NT2/D1 (cell line): Measurements from ENCODE around the gene MAOA.

Experiments
- DNase-seq: peaks from one replicate; pipeline ENCODE4 v3.0.0-alpha.2; 2011; ENCODE audit warnings: low read depth, low spot score
- H3K27me3 ChIP-seq: 2 replicates; pipeline ENCODE4 v1.6.0; 2011; ENCODE audit warnings: mild to moderate bottlenecking; ENCODE audit not compliant: insufficient read length, insufficient read depth
- H3K36me3 ChIP-seq: 2 replicates; pipeline ENCODE4 v1.6.1; 2011; ENCODE audit warnings: mild to moderate bottlenecking, low read length, mixed read lengths; ENCODE audit not compliant: insufficient read depth, insufficient read length
- H3K4me1 ChIP-seq: 2 replicates; pipeline ENCODE4 v1.5.1; 2011; ENCODE audit not compliant: insufficient read depth, insufficient read length
- H3K4me3 ChIP-seq: 2 replicates; pipeline ENCODE4 v1.5.1; 2011; ENCODE audit warnings: low read depth; ENCODE audit not compliant: insufficient read length
- H3K9ac ChIP-seq: 2 replicates; pipeline ENCODE4 v1.6.0; 2011; ENCODE audit warnings: low read depth; ENCODE audit not compliant: insufficient read length
- H3K9me3 ChIP-seq: 2 replicates; pipeline ENCODE4 v1.5.1; 2011; ENCODE audit warnings: mild to moderate bottlenecking, low read length; ENCODE audit not compliant: insufficient read depth
- SUZ12 ChIP-seq: IDR thresholded peaks from 2 replicates; pipeline ENCODE4 v1.6.1; 2011; ENCODE audit not compliant: insufficient read length, insufficient read depth; ENCODE audit errors: extremely low read depth
- YY1 ChIP-seq: IDR thresholded peaks from 2 replicates; pipeline ENCODE4 v1.6.1; 2011; ENCODE audit not compliant: insufficient read length, insufficient read depth
- ZNF274 ChIP-seq: IDR thresholded peaks from 2 replicates; pipeline ENCODE4 v1.6.1; 2011; ENCODE audit warnings: mild to moderate bottlenecking, low read depth, low read length

The MAOA gene

DNA sequence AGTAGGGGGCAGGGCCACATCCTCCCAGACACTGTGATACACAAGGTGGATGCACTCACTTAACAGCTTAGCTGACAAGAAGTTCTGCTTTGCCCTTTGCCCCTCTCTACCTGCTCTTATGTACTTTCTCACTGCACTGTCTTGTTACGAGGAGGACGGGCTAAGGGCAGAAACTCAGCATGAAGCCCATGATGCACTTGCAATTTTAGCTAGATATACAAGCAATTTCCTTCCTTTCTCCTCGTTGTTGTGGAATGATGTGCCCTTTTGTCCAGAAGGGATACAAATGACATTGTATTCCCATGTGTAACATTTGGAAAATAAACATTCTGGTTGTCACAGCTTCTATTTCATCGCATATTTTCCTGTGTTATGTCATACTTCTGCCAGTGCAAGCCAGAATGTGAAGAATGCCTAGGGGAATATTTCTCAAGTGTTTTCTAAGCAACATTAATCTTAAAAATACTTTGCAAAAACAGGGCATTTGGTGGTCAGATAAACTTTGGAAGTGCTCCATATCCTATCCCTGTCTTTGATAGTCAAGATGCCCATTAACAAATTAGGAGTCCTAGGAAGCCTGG, 47.2 kb downstream of the MAOA start:
- no peak overlapping the region for H3K9ac ChIP-seq
- no peaks in the 10 kb centered on the region for H3K36me3 ChIP-seq
- TF ChIP-seq YY1 (no peak), SUZ12 (no peak), ZNF274 (no peak)
- DNase-seq = no peak
- H3K4me1 ChIP-seq = no peaks in the 10 kb centered on the region
- H3K4me3 ChIP-seq = no peak overlapping the region
- no peaks in the 10 kb centered on the region for H3K9me3 ChIP-seq
- H3K27me3 ChIP-seq = no peaks in the 10 kb centered on the region

DNA sequence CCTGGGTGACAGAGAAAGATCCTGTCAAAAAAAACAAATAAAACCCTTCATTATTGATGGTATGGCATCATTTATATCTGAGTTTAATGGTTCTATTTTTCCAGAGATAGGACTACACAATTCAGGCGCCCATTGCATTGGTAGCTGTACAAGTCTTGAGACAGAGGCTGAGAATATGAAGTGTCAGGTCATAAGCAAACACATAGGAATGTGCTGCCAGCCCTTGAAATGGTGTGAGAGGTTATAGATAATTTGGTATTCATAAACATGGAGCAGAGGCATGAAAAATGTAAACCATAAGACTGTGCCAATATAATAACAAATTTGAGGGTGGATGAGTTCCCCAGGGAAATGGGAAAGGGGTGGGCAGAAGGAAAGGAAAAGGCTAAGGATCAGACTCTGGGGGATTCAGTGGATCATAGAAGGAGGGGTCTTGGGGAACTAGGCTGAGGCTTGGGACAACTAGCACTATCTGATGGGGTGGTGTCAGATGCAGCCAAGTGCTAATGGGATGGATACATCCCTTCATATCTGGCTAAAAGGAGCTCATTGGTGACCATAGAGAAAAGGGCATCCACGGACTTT, 50.8 kb downstream of the MAOA start:
- DNase-seq = no peak
- no peaks in the 10 kb centered on the region for H3K27me3 ChIP-seq
- H3K9ac ChIP-seq = no peak overlapping the region
- no peaks in the 10 kb centered on the region for H3K4me1 ChIP-seq
- no peak overlapping the region for H3K4me3 ChIP-seq
- TF ChIP-seq SUZ12 (no peak), ZNF274 (no peak), YY1 (no peak)
- no peaks in the 10 kb centered on the region for H3K9me3 ChIP-seq
- no peaks in the 10 kb centered on the region for H3K36me3 ChIP-seq

DNA sequence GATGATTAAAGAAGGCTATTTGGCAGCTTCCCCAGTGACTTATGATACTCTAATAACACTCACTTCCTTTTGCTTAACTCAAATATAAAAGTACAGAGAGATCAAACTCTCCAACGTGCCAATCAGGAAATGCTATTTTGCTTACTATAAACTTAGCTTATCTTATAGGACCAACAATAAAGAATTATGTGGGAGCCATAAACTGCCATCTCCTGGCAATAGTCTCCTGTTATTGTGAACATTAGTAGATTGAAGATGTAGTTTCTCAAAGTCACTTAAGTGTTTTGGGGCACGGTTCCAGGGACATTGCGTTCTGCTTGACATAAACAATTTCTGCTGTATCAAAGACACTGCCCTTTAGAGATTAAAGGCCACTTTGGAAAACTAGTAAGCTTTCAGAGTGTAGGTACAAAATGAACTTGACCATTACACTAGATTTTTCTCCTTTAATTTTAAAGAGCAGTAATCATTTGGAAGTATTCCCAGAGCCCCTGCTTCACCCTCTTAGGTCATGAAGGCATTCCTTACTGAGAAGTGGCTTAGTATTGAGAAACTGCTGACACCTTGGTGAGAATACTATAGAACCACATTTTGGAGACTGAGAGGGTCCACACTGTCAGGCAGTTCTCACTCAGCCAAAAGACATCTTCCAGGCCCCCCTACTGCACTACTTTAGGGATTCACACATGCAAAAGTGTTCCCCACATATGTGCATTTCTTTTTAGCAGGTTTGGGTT, 51.9 kb downstream of the MAOA start:
- Histone ChIP-seq H3K4me1 (no peaks in the 10 kb centered on the region), H3K27me3 (no peaks in the 10 kb centered on the region), H3K9me3 (no peaks in the 10 kb centered on the region), H3K9ac (no peak overlapping the region), H3K4me3 (no peak overlapping the region), H3K36me3 (no peaks in the 10 kb centered on the region)
- DNase-seq = no peak
- TF ChIP-seq SUZ12 (no peak), YY1 (no peak), ZNF274 (no peak)

DNA sequence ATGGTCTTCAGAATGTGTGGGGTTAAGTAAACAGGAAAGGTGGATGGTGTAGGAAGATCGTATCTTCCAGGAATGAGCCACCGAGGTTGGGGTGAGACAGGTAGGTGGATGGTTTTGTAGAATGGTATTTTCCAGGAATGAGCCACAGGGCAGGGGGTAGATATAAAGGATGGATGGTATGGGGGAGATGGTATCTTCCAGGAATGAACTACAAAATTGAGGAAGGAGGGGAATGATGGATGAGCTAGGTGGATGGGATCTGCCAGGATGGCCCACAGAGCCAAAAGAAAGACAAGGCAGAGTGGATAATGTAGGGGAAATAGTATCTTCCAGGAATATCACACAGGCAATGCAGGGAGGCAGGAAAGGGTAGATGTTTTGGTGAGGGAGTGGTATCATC, 60.0 kb downstream of the MAOA start:
- no peak overlapping the region for H3K4me3 ChIP-seq
- H3K9me3 ChIP-seq = no peaks in the 10 kb centered on the region
- no peak for DNase-seq
- H3K36me3 ChIP-seq = no peaks in the 10 kb centered on the region
- no peak overlapping the region for H3K9ac ChIP-seq
- H3K4me1 ChIP-seq = no peaks in the 10 kb centered on the region
- no peaks in the 10 kb centered on the region for H3K27me3 ChIP-seq
- no peak for TF ChIP-seq YY1
- TF ChIP-seq SUZ12 = no peak
- no peak for TF ChIP-seq ZNF274

DNA sequence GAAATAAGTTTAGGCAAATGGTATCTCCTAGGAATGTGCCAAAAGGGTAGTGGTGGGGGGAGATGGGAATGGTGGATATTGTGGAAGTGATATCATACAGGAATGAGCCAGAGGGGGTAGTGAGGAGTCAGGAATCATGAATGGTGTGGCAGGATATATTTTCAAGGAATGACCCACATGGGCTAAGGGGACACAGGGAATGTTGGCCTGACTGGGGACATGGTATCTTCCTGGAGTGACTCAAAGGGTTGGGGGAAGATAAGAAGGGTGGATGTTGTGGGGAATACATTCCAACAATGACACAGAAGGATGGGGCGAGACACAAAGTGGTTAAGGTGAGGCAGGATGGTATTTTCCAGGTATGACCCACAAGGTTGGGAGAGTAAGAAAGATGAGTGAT, 60.6 kb downstream of the MAOA start:
- Histone ChIP-seq H3K4me1 (no peaks in the 10 kb centered on the region), H3K4me3 (no peak overlapping the region), H3K9ac (no peak overlapping the region), H3K36me3 (no peaks in the 10 kb centered on the region), H3K9me3 (no peaks in the 10 kb centered on the region), H3K27me3 (no peaks in the 10 kb centered on the region)
- TF ChIP-seq SUZ12 (no peak), ZNF274 (no peak), YY1 (no peak)
- DNase-seq = no peak

DNA sequence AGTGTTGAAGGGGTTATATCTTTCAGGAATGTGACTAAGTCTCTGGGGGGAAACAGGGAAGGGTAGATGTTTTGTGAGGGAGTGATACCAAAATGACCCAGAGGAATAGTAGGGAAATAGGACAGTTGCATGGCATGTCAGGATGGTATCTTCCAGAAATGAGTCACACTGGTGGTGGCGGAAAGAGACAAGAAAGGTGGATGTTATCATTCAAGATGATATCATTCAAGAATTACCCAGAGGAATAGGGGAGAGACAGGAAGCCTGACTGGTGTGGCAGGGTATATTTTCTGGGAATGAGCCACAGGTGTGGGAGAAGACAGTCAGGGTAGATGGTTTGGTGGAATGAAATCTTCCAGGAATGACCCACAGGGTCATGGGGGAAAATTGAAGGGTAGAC, 61.1 kb downstream of the MAOA start:
- TF ChIP-seq YY1 = no peak
- no peak for TF ChIP-seq ZNF274
- DNase-seq = no peak
- H3K4me1 ChIP-seq = no peaks in the 10 kb centered on the region
- no peaks in the 10 kb centered on the region for H3K36me3 ChIP-seq
- no peak overlapping the region for H3K9ac ChIP-seq
- H3K4me3 ChIP-seq = no peak overlapping the region
- no peaks in the 10 kb centered on the region for H3K27me3 ChIP-seq
- H3K9me3 ChIP-seq = no peaks in the 10 kb centered on the region

DNA sequence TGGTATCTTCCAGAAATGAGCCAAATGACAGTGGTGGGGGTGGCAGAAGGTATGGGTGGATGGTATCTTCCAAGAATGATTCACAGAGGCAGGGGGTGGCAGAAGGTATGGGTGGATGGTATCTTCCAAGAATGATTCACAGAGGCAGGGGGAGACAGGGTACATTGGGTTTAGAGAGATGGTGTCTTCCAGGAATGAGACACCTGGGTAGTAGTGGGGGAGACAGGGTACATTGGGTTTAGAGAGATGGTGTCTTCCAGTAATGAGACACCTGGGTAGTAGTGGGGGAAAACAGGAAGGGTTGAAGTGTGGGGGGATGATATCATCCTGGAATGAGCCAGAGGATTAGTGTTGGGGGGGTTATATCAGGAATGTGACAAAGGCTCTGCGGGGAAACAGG, 62.0 kb downstream of the MAOA start:
- no peaks in the 10 kb centered on the region for H3K27me3 ChIP-seq
- H3K36me3 ChIP-seq = no peaks in the 10 kb centered on the region
- H3K4me3 ChIP-seq = no peak overlapping the region
- H3K9ac ChIP-seq = no peak overlapping the region
- TF ChIP-seq SUZ12 (no peak), YY1 (no peak), ZNF274 (no peak)
- no peak for DNase-seq
- no peaks in the 10 kb centered on the region for H3K9me3 ChIP-seq
- H3K4me1 ChIP-seq = no peaks in the 10 kb centered on the region
